Activated T-helper 1 cell treated with Interleukin-2 at 50 U/mL for 16 hours (primary cell): ENCODE data around the gene ABCB9.
A peak's percentile ranks its signal among the peaks of the same experiment; 100 is the strongest.
"Not testable (repeated sequence)": the region's sequence is repeated elsewhere in the genome, so short reads cannot be mapped to it uniquely, and the experiment has no call there.

Source experiments
- DNase-seq: peaks from one replicate; pipeline ENCODE4 v3.0.0-alpha.2; 2020; ENCODE audit warnings: low read depth

The ABCB9 gene

GRCh38 chr12:122935318-122935717 is 30.9 kb downstream of the ABCB9 start:
- no peak for DNase-seq

- DNase-seq, result no peak
These were observed 31.5 kb downstream of the ABCB9 start for GRCh38 chr12:122934722-122935121.

GRCh38 chr12:122932207-122932606 is 34.1 kb downstream of the ABCB9 start:
- no peak for DNase-seq

GRCh38 chr12:122929812-122930211 is 36.5 kb downstream of the ABCB9 start:
- DNase-seq, result no peak

GRCh38 chr12:122929148-122929538 is 37.1 kb downstream of the ABCB9 start:
- DNase-seq, result no peak

GRCh38 chr12:122928404-122929147 is 37.7 kb downstream of the ABCB9 start:
- DNase-seq, result no peak

- DNase-seq, result no peak
These were observed 38.4 kb downstream of the ABCB9 start for GRCh38 chr12:122927756-122928403.

- DNase-seq, result no peak
These were observed 44.3 kb downstream of the ABCB9 start for GRCh38 chr12:122921917-122922316.

GRCh38 chr12:122920687-122921086 is 45.6 kb downstream of the ABCB9 start:
- no peak for DNase-seq

GRCh38 chr12:122918827-122919226 is 47.4 kb downstream of the ABCB9 start:
- no peak for DNase-seq

- DNase-seq, result no peak
These were observed 48.6 kb downstream of the ABCB9 start for GRCh38 chr12:122917507-122918121.

- no peak for DNase-seq
These were observed 56.6 kb downstream of the ABCB9 start for GRCh38 chr12:122909442-122910288.

- DNase-seq, result no peak
These were observed 57.3 kb downstream of the ABCB9 start for GRCh38 chr12:122908915-122909314.

- not testable (repeated sequence) for DNase-seq
These were observed 61.0 kb downstream of the ABCB9 start for GRCh38 chr12:122905258-122905657.

- no peak for DNase-seq
These were observed 62.6 kb downstream of the ABCB9 start for GRCh38 chr12:122903693-122904034.

- DNase-seq, result no peak
These were observed 63.2 kb downstream of the ABCB9 start for GRCh38 chr12:122902854-122903692.

GRCh38 chr12:122899887-122900286 is 66.4 kb downstream of the ABCB9 start:
- DNase-seq, result no peak

- no peak for DNase-seq
These were observed 69.6 kb downstream of the ABCB9 start for GRCh38 chr12:122896662-122897061.

GRCh38 chr12:122895704-122896636 is 70.3 kb downstream of the ABCB9 start, which contains the start of gene VPS37B:
VPS37B (minus strand) TSS chr12:122896124; CDS start chr12:122896062, 62 bp downstream.
- DNase-seq, result peak; percentile 77

- no peak for DNase-seq
These were observed 71.0 kb downstream of the ABCB9 start for GRCh38 chr12:122895320-122895703.
